HG03558 (cell line): ENCODE data around the gene FBXO42.
"Not testable (repeated sequence)": the region's sequence is repeated elsewhere in the genome, so short reads cannot be mapped to it uniquely, and the experiment has no call there.

Source experiments
- ATAC-seq: cut with Tn5 transposase; IDR thresholded peaks from one replicate; pipeline ENCODE4 v1.9.1; 2021; ENCODE audit warnings: moderate number of reproducible peaks; ENCODE audit not compliant: unreplicated experiment; ENCODE audit errors: extremely low read depth

FBXO42 gene

GRCh38 chr1:16275591-16275990 is 76.7 kb downstream of the FBXO42 start:
- no peak for ATAC-seq

DNA sequence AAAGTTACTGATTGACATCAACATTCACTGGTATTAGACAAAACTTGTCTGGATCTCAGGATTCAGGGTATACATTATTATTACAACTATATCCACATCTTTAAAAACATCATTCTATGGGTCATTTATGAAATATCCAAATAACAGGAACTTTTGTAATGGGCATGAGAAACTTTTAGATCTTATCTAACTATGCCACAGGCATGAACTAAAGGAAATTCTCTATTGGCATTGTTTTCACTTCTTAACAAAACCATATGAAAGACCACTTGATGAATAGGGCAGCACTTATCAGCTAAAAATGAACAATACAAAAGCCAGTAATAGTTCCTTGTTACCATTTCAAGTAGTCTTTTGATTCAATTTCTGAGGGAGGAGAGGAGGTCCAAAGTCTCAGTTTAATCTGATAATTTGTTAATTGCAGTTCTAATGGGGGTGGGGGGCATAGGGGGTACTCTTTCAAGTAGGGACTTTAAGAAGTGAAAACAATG is 84.5 kb downstream of the FBXO42 start:
- ATAC-seq, result no peak

- ATAC-seq, result no peak
These were observed 85.7 kb downstream of the FBXO42 start for GRCh38 chr1:16266411-16267118.

- ATAC-seq, result no peak
These were observed 90.2 kb downstream of the FBXO42 start for GRCh38 chr1:16262067-16262466.

GRCh38 chr1:16260814-16261213 is 91.5 kb downstream of the FBXO42 start:
- no peak for ATAC-seq

GRCh38 chr1:16258591-16259135 is 93.6 kb downstream of the FBXO42 start:
- ATAC-seq, result no peak

- ATAC-seq, result no peak
These were observed 94.3 kb downstream of the FBXO42 start for GRCh38 chr1:16257968-16258367.

- ATAC-seq, result not testable (repeated sequence)
These were observed 94.7 kb downstream of the FBXO42 start for GRCh38 chr1:16257556-16257955.

GRCh38 chr1:16256478-16256877 is 95.8 kb downstream of the FBXO42 start:
- ATAC-seq, result no peak

- no peak for ATAC-seq
These were observed 97.9 kb downstream of the FBXO42 start for GRCh38 chr1:16254263-16254928.

GRCh38 chr1:16253332-16253922 is 98.9 kb downstream of the FBXO42 start:
- ATAC-seq, result no peak

DNA sequence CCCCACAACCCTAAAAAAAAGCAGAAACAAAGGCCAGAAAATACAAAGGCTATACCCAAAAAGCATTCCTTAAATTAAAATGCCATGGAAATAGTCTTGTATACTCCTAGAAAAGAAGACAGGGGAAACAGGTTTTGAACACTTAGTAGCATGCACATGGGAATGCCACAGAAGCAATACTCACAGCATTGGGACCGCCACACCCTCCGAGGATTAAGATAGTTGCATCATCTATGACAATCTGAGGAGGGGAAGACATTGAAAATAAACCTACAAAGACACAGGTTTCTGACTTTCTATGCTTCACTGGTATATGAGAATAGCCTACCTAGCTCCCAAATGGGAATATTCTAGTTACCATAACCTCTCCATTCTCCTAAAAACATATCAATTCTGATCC is 99.4 kb downstream of the FBXO42 start:
- ATAC-seq, result no peak

DNA sequence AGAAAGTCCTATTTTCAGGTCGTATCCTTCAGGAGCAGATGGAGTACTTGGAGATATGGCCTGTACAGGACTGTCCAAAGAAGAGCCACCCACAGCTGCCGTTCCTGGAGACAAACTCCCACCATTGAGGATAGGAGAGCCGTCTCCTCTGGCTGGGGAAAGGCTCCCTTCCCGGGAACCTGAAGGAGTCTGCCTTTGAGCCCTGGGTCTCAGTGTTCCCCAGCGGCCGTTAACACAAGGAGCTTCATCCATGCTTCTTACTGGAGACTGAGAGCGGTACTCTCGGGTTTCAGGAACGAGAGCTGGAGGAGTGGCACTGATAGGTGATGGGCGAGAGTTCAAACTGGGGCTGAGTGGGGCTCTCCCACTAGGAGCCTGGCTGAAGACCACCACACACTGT is 100.9 kb downstream of the FBXO42 start:
- no peak for ATAC-seq

GRCh38 chr1:16250524-16251251 is 101.6 kb downstream of the FBXO42 start:
- ATAC-seq, result no peak

- ATAC-seq, result no peak
These were observed 102.6 kb downstream of the FBXO42 start for GRCh38 chr1:16249596-16250241.

- no peak for ATAC-seq
These were observed 103.4 kb downstream of the FBXO42 start for GRCh38 chr1:16248603-16249516.

DNA sequence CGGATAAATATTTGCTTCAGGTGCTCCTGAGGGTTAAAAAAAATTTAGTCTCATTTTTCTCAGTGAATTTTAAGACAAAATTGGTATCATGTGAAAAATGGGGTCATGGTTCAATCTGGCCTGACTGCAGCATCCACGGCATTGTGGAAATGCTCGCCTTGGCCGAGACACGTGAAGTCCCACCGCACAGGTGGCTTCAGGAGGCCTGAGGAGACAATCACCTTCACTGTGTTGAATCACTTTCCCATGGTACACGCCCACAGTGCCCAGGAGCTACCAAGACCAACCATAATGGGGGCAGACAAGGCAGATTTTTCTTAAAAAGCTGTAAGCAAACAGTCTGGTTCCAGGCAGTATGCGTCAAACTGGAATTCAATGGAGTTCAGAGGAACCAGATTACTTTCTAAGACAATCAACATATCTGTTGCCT is 104.3 kb downstream of the FBXO42 start:
- no peak for ATAC-seq

DNA sequence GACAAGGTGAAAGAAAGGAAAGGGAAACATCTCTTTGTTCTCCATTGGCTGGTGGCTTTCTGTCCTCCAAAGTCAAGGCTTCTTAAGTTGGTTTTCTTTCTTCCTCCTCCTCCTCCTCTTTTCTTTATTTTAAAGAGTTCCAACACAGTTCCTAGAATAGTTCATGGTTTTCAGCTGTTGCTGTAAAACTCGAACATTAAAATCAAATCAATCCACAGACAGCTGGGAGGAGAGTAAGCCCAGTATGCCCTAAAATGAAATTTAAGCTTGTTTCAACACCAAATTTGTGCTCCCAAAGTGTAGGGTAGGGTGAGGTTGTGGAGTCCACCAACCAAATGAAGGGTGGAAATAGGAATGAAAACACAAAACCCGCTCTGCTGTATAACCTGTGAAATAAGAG is 104.8 kb downstream of the FBXO42 start:
- no peak for ATAC-seq

DNA sequence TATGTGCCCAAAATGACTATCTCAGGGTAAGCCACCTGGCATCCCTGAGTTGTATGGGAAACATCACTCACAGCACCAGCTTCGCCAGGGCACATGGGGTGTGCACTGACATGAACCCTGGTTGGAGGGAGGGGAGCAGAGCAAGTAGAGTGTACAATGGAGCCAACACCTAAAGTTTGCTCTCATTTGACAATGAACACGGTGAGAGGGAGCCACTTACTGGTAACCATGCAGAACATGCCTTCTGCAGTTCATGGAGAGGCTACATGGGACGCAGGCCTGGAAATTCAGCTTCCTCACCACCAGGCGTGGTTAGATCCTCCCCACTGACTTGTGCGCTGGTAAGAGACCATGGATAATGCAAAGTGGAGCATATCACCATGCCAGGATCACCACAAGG is 105.3 kb downstream of the FBXO42 start:
- no peak for ATAC-seq
